Caco-2 (cell line): ENCODE data around the gene NAPA. TPM values are rescaled to one million over a fixed set of nuclear protein-coding genes. Genes with fewer than 3 reads are reported as not detected.

Experiments
- BruUV-seq: library from RNA; stranded (reverse); fragments of 400-500 nt; replicated peaks from 2 replicates; lab custom pipeline; 2021; lab: Mats Ljungman, UMichigan
- CTCF ChIA-PET: fragments of 300-600 bp; sonication (Branson Sonifier 250); formaldehyde crosslinking; loops from one replicate; lab custom pipeline; 2022; ENCODE audit warnings: antibody characterized with exemption; lab: Charles Lee
- POLR2A ChIA-PET: fragments of 300-600 bp; sonication (Branson Sonifier 250); formaldehyde crosslinking; loops from one replicate; lab custom pipeline; 2022; ENCODE audit warnings: antibody characterized with exemption; lab: Charles Lee
- DNase-seq, 2 experiments: peaks; one replicate each; pipeline versions ENCODE4 v3.0.0 to v3.0.0-alpha.2; 2020 to 2022
- H3K27me3 ChIP-seq: replicated peaks from 2 replicates; pipeline ENCODE4 v1.6.0; 2011; ENCODE audit warnings: low read length; ENCODE audit not compliant: control insufficient read depth, insufficient read depth
- H3K36me3 ChIP-seq: 2 replicates; pipeline ENCODE4 v1.5.1; 2011; ENCODE audit warnings: low read length; ENCODE audit not compliant: control insufficient read depth, insufficient read depth
- H3K4me1 ChIP-seq: fragments of 250-450 bp; sonication (Bioruptor Pico); 2 replicates; pipeline ENCODE4 v1.5.1; 2020; ENCODE audit warnings: mild to moderate bottlenecking
- H3K4me3 ChIP-seq: 2 replicates; pipeline ENCODE4 v1.5.1; 2011; ENCODE audit warnings: low read depth, mild to moderate bottlenecking, control low read depth, low read length
- H3K9me3 ChIP-seq: fragments of 250-450 bp; sonication (Bioruptor Pico); 2 replicates; pipeline ENCODE4 v1.5.1; 2020; ENCODE audit warnings: mild to moderate bottlenecking, moderate library complexity
- H3K27ac Mint-ChIP-seq: one replicate; pipeline ENCODE4 v1.8.0; 2022; ENCODE audit warnings: mixed read lengths; ENCODE audit not compliant: unreplicated experiment
- H3K27me3 Mint-ChIP-seq: one replicate; pipeline ENCODE4 v1.8.0; 2022; ENCODE audit warnings: mixed read lengths; ENCODE audit not compliant: insufficient read depth, unreplicated experiment
- H3K36me3 Mint-ChIP-seq: one replicate; pipeline ENCODE4 v1.8.0; 2022; ENCODE audit warnings: mild to moderate bottlenecking, mixed read lengths; ENCODE audit not compliant: insufficient read depth, unreplicated experiment
- H3K4me1 Mint-ChIP-seq: one replicate; pipeline ENCODE4 v1.8.0; 2022; ENCODE audit warnings: low read depth, mixed read lengths; ENCODE audit not compliant: unreplicated experiment
- H3K4me3 Mint-ChIP-seq: one replicate; pipeline ENCODE4 v1.8.0; 2022; ENCODE audit warnings: mild to moderate bottlenecking, moderate library complexity, mixed read lengths; ENCODE audit not compliant: unreplicated experiment
- H3K9me3 Mint-ChIP-seq: one replicate; pipeline ENCODE4 v1.8.0; 2022; ENCODE audit warnings: mixed read lengths; ENCODE audit not compliant: unreplicated experiment
- CTCF ChIP-seq, 2 experiments: fragments of 200-600 bp in 1 of 2; IDR thresholded peaks; 1 replicate in 1 of 2; 2 replicates in 1 of 2; pipeline versions ENCODE4 v1.5.1 to v1.8.0; 2011 to 2022; ENCODE audit warnings: antibody characterized with exemption in 1 of 2, control low read depth in 1 of 2, inconsistent platforms in 1 of 2, low read depth in 1 of 2, low read length in 1 of 2, mild to moderate bottlenecking in 1 of 2, moderate library complexity in 1 of 2; ENCODE audit not compliant: insufficient read depth in 1 of 2, severe bottlenecking in 1 of 2, unreplicated experiment in 1 of 2
- intact Hi-C: fragments of 100-400 bp; cut with micrococcal nuclease; formaldehyde crosslinking; loops from one replicate; pipeline ENCODE4 v1.10.0; 2022; ENCODE audit not compliant: unreplicated experiment
- total RNA-seq: library from RNA; stranded (reverse); gene quantifications from 2 replicates; pipeline ENCODE4 v1.2.3, GENCODE V29; 2022

Gene NAPA
- total RNA-seq, 1 experiment from 2014 or later: 149 TPM

GRCh38 chr19:47523473-47523872, 8.6 kb upstream of the NAPA start:
- Histone ChIP-seq H3K9me3 (no peaks in the 10 kb centered on the region), H3K27me3 (no peaks in the 10 kb centered on the region), H3K4me1 (no peaks in the 10 kb centered on the region), H3K36me3 (no peaks in the 10 kb centered on the region), H3K4me3 (no peak overlapping the region)
- no peak for TF ChIP-seq CTCF (IDR thresholded peaks at IDR 0.05; ENCODE audit: insufficient read depth in 1 of 2, low read depth in 1 of 2, low read length in 1 of 2, severe bottlenecking in 1 of 2, unreplicated experiment in 1 of 2)
- Mint-ChIP-seq H3K4me3 (no peak overlapping the region), H3K9me3 (no peaks in the 10 kb centered on the region), H3K27me3 (no peaks in the 10 kb centered on the region), H3K27ac (no peak overlapping the region), H3K36me3 (no peaks in the 10 kb centered on the region), H3K4me1 (peaks cover 6% of the 10 kb centered on the region)
- POLR2A ChIA-PET: no interaction called here
- BruUV-seq: no TSS peak
- intact Hi-C loops: no loop called here
- CTCF ChIA-PET: interaction anchor here (1.2 kb wide), 1 partner anchor 184 kb away, joined by 4 read pairs; no protein-coding TSS in a partner anchor
- DNase-seq: no peak

- no peaks in the 10 kb centered on the region for H3K36me3 ChIP-seq
- intact Hi-C loops: no loop called here
- DNase-seq: peak in 1 of 2 experiments; percentile 26
- no peaks in the 10 kb centered on the region for H3K27me3 Mint-ChIP-seq
- H3K4me3 ChIP-seq: no peak overlapping the region
- ChIA-PET POLR2A (no interaction called here), CTCF (interaction anchor here (0.6 to 1.5 kb wide), 6 partner anchors 8 to 146 kb away, joined by 3 to 6 read pairs (median 4); no protein-coding TSS in a partner anchor)
- H3K4me3 Mint-ChIP-seq: no peak overlapping the region
- no peak for TF ChIP-seq CTCF (IDR thresholded peaks at IDR 0.05; ENCODE audit: insufficient read depth in 1 of 2, low read depth in 1 of 2, low read length in 1 of 2, severe bottlenecking in 1 of 2, unreplicated experiment in 1 of 2)
- peaks cover 6% of the 10 kb centered on the region for H3K4me1 Mint-ChIP-seq
- H3K9me3 Mint-ChIP-seq: no peaks in the 10 kb centered on the region
- H3K4me1 ChIP-seq: no peaks in the 10 kb centered on the region
- no peaks in the 10 kb centered on the region for H3K27me3 ChIP-seq
- no peaks in the 10 kb centered on the region for H3K36me3 Mint-ChIP-seq
- no peaks in the 10 kb centered on the region for H3K9me3 ChIP-seq
- no TSS peak for BruUV-seq
- H3K27ac Mint-ChIP-seq: no peak overlapping the region
Measured at GRCh38 chr19:47521473-47522180, 6.8 kb upstream of the NAPA start.

- H3K4me1 ChIP-seq: 0 out of 2 replicates have a peak, but pooled peaks cover 3% of the 10 kb centered on the region
- no TSS peak for BruUV-seq
Measured at GRCh38 chr19:47520839-47521238, 6.0 kb upstream of the NAPA start.

More at GRCh38 chr19:47520839-47521238, 6.0 kb upstream of the NAPA start:
- Mint-ChIP-seq H3K27ac (no peak overlapping the region), H3K36me3 (no peaks in the 10 kb centered on the region), H3K4me3 (no peak overlapping the region), H3K4me1 (peaks cover 6% of the 10 kb centered on the region), H3K27me3 (no peaks in the 10 kb centered on the region), H3K9me3 (no peaks in the 10 kb centered on the region)
- ChIA-PET POLR2A (interaction anchor here (0.6 kb wide), 1 partner anchor 9 kb away, joined by 8 read pairs; no protein-coding TSS in a partner anchor), CTCF (interaction anchor here (0.9 to 1.5 kb wide), 5 partner anchors 9 to 93 kb away, joined by 3 to 6 read pairs (median 4); no protein-coding TSS in a partner anchor)
- H3K4me3 ChIP-seq: no peak overlapping the region
- no peak for TF ChIP-seq CTCF (IDR thresholded peaks at IDR 0.05; ENCODE audit: insufficient read depth in 1 of 2, low read depth in 1 of 2, low read length in 1 of 2, severe bottlenecking in 1 of 2, unreplicated experiment in 1 of 2)
- H3K9me3 ChIP-seq: no peaks in the 10 kb centered on the region
- intact Hi-C loops: no loop called here
- H3K27me3 ChIP-seq: no peaks in the 10 kb centered on the region
- DNase-seq: no peak
- no peaks in the 10 kb centered on the region for H3K36me3 ChIP-seq
